ENCODE results near the gene CES5A. TPM values are rescaled to one million over a fixed set of nuclear protein-coding genes. Genes with fewer than 3 reads are reported as not detected.

The CES5A gene
- total and polyA plus RNA-seq, 2 of the 8 experiments (the other 6 are each of a cell fraction or from before 2014, with no cell fraction given) = not detected

DNA sequence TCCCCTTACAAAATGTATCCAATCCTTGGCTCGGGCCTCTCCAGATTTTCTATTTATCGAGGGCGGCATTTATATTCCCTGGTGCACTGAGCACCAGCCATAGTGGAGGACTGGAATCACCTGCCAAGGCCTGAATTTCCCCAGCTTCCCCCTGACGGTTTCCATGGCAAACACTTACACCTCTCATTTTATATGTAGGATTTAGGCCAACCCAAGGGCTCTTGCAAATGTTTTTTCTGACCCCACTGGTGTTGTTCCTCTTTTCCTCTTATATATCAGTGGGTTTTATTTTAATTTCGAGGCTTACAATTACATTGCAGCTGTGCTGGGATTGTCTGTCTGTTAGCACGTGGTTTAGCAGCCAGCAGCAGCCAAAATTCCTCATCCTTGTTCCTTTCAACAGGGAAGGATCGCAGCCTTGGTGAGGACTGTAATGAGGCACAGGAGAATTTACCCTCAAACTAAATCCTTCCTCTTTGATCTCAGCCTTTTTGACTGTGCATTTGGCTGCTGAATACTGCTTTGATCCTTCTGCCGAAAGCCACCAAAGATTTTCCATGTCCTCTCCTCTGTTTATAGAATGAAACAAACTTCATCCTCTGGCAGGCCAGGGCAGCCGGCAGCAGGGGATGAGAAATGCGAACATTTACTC lies 26.5 kb upstream of the CES5A start:
- Histone ChIP-seq H3K23ac (ENCODE audit: insufficient read length) (no peak overlapping the region), H3K4ac (replicated peaks; ENCODE audit: insufficient read length, low read depth, low read length) (no peak overlapping the region), H4K5ac (ENCODE audit: insufficient read length, low read depth, low read length) (no peak overlapping the region), H2BK20ac (ENCODE audit: low read length) (no peak overlapping the region), H3K9ac (replicated peaks in 1 of 4; ENCODE audit: extremely low read depth in 1 of 4, low read depth in 3 of 4, low read length in 3 of 4) (no peak overlapping the region), H3K4me2 (ENCODE audit: insufficient read depth in 1 of 2, low read depth in 2 of 2, low read length in 2 of 2) (no peak overlapping the region), H4K8ac (ENCODE audit: extremely low read depth, insufficient read depth, low read length) (no peak overlapping the region), H2BK5ac (ENCODE audit: low read depth, low read length) (no peak overlapping the region), H3K23me2 (ENCODE audit: low read depth, low read length) (no peaks in the 10 kb centered on the region), H3K4me3 (ENCODE audit: extremely low read depth in 1 of 4, insufficient read depth in 2 of 4, low read depth in 3 of 4, low read length in 4 of 4) (no peak overlapping the region), H3K4me1 (replicated peaks in 1 of 4; ENCODE audit: control insufficient read depth in 3 of 4, insufficient read depth in 4 of 4, low read length in 3 of 4) (no peaks in the 10 kb centered on the region), H2BK120ac (replicated peaks; ENCODE audit: low read depth, low read length) (no peak overlapping the region), H4K91ac (replicated peaks; ENCODE audit: insufficient read length, low read length) (no peak overlapping the region), H3K79me2 (ENCODE audit: control insufficient read depth in 1 of 2, insufficient read depth in 2 of 2, low read length in 2 of 2) (no peaks in the 10 kb centered on the region), H3K36me3 (ENCODE audit: control insufficient read depth in 2 of 4, insufficient read depth in 4 of 4, low read length in 3 of 4) (no peaks in the 10 kb centered on the region), H3K14ac (ENCODE audit: insufficient read length) (no peak overlapping the region), H3K79me1 (ENCODE audit: low read depth, low read length) (no peaks in the 10 kb centered on the region), H3K18ac (ENCODE audit: extremely low read depth, low read length) (no peak overlapping the region), H2AFZ (ENCODE audit: low read length) (no peak overlapping the region), H2BK15ac (ENCODE audit: low read length) (no peak overlapping the region), H3K27me3 (replicated peaks in 1 of 4; ENCODE audit: control insufficient read depth in 3 of 4, extremely low read depth in 1 of 4, insufficient read depth in 3 of 4, low read length in 3 of 4) (no peaks in the 10 kb centered on the region), H2BK12ac (ENCODE audit: low read depth, low read length) (no peak overlapping the region), H3K9me3 (ENCODE audit: insufficient read depth in 2 of 2, low read depth in 1 of 2, low read length in 1 of 2) (0 out of 4 replicates have a peak, but pooled peaks cover 0 to 4% of the 10 kb centered on the region in 2 experiments), H3K27ac (ENCODE audit: low read depth, low read length) (no peak overlapping the region), H3K56ac (replicated peaks; ENCODE audit: insufficient read length, low read depth, low read length) (no peak overlapping the region), H2AK5ac (ENCODE audit: low read depth, low read length) (no peak overlapping the region), H4K20me1 (replicated peaks in 1 of 2; ENCODE audit: control insufficient read depth in 1 of 2, insufficient read depth in 2 of 2, low read length in 2 of 2) (no peaks in the 10 kb centered on the region)
- DNase-seq (ENCODE audit: low read depth in 1 of 2, low spot score in 2 of 2) = peak in 1 of 2 experiments; percentile 17
- TF ChIP-seq RXRA (IDR thresholded peaks at IDR 0.05; ENCODE audit: insufficient read depth, low read depth, low read length) (no peak), NANOG (IDR thresholded peaks at IDR 0.05; ENCODE audit: insufficient read depth, low read depth, low read length, poor library complexity, severe bottlenecking) (no peak), SP2 (IDR thresholded peaks at IDR 0.05; ENCODE audit: low read length) (no peak), CHD2 (IDR thresholded peaks at IDR 0.05; ENCODE audit: low read length) (no peak), BCL11A (IDR thresholded peaks at IDR 0.05; ENCODE audit: low read depth in 2 of 2, low read length in 2 of 2) (no peak), TCF12 (IDR thresholded peaks at IDR 0.05; ENCODE audit: low read depth, low read length) (no peak), PHF8 (conservative IDR thresholded peaks at IDR 0.05; ENCODE audit: low read depth, low read length) (no peak), SP1 (IDR thresholded peaks at IDR 0.05; ENCODE audit: low read depth, low read length) (no peak)
- TF ChIP-seq, protein P1, sequence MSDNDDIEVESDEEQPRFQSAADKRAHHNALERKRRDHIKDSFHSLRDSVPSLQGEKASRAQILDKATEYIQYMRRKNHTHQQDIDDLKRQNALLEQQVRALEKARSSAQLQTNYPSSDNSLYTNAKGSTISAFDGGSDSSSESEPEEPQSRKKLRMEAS (IDR thresholded peaks at IDR 0.05) = no peak
- 86% methylated on average over 10 of the region's 10 CpGs; no CpG with 5 or more reads in 1 of the 2 experiments for WGBS, 2 experiments (ENCODE audit: extremely low coverage in 1 of 2, insufficient coverage in 1 of 2, insufficient read length in 1 of 2, insufficient replicate concordance in 2 of 2, low coverage in 1 of 2, low lambda C conversion rate in 2 of 2, missing lambda C conversion rate in 1 of 2)
- ChIA-PET POLR2A (ENCODE audit: partially characterized antibody) (no interaction called here), CTCF (ENCODE audit: partially characterized antibody) (interaction anchor here (0.5 kb wide), 1 partner anchor 1214 kb away, joined by 3 read pairs; no protein-coding TSS in a partner anchor)
- no peak for FAIRE-seq

All from H1 (cell line).